DND-41 (cell line): ENCODE measurements around the gene GNA14.

ENCODE experiments used
- CTCF ChIP-seq: IDR thresholded peaks from 2 replicates; pipeline ENCODE4 v1.5.1; 2012; ENCODE audit warnings: borderline replicate concordance, low read length, moderate library complexity, mild to moderate bottlenecking; ENCODE audit not compliant: poor library complexity, severe bottlenecking; ENCODE audit errors: extremely low read depth
- EZH2 ChIP-seq: IDR thresholded peaks from 3 replicates; pipeline ENCODE4 v1.6.1; 2012; ENCODE audit warnings: borderline replicate concordance, low read depth, mild to moderate bottlenecking, moderate library complexity, low read length, inconsistent platforms; ENCODE audit not compliant: severe bottlenecking

- TF ChIP-seq CTCF (no peak), EZH2 (no peak)
These were observed 29.3 kb upstream of the GNA14 start for GRCh38 chr9:77677397-77677796.
